ENCODE measurements around the gene PHAX.
"Not testable (repeated sequence)": the region's sequence is repeated elsewhere in the genome, so short reads cannot be mapped to it uniquely, and the experiment has no call there.

The PHAX gene, protein sequence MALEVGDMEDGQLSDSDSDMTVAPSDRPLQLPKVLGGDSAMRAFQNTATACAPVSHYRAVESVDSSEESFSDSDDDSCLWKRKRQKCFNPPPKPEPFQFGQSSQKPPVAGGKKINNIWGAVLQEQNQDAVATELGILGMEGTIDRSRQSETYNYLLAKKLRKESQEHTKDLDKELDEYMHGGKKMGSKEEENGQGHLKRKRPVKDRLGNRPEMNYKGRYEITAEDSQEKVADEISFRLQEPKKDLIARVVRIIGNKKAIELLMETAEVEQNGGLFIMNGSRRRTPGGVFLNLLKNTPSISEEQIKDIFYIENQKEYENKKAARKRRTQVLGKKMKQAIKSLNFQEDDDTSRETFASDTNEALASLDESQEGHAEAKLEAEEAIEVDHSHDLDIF

GRCh38 chr5:126600631-126601511 is at the start of gene PHAX:
Gene PHAX, plus strand, starts transcription at chr5:126600947. Its CDS starts 16 bp downstream, at chr5:126600963.
- no peak for FAIRE-seq

GRCh38 chr5:126552614-126553013 is 48.1 kb upstream of the PHAX start:
- no peak for FAIRE-seq

GRCh38 chr5:126555101-126555500 is 45.6 kb upstream of the PHAX start:
- not testable (repeated sequence) for FAIRE-seq

GRCh38 chr5:126561908-126562307 is 38.8 kb upstream of the PHAX start:
- no peak for FAIRE-seq

DNA sequence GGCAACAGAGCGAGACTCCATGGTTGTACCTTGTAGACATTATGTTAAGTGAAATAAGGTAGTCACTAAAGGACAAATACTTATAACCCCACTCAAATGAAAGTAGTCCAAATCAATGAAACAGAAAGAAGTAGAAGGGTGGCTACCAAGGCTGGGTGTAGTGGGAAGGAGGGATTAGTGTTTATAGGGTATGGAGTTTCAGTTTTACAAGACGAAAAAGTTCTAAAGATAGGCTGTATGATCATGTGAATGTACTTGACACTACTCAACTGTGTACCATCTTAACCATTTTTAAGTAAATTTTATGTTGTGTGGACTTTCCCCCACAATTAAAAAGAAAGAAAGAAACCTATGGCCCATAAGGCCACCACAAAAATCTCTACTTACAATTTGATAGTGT is 37.9 kb upstream of the PHAX start:
- no peak for FAIRE-seq

GRCh38 chr5:126568206-126568755 is 32.5 kb upstream of the PHAX start:
- FAIRE-seq, result no peak

GRCh38 chr5:126575644-126576043 is 25.1 kb upstream of the PHAX start:
- FAIRE-seq, result no peak

DNA sequence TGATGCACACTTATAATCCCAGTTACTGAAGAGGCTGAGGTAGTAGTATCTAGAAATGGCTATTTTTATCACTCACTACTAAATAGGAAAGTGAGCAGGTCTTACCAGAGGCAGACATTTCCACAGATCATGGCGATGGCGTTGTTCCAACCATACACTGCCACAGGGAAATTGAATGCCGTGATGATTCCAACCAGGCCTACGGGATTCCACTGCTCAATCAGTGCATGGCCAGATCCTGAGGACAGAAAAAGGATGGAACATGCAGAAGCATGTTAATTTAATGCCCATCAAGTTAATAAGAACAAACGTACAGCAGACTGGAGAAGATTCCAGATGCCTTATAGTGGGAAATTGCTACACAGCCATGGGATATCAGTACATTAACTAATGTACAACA is 23.8 kb upstream of the PHAX start:
- FAIRE-seq, result no peak

DNA sequence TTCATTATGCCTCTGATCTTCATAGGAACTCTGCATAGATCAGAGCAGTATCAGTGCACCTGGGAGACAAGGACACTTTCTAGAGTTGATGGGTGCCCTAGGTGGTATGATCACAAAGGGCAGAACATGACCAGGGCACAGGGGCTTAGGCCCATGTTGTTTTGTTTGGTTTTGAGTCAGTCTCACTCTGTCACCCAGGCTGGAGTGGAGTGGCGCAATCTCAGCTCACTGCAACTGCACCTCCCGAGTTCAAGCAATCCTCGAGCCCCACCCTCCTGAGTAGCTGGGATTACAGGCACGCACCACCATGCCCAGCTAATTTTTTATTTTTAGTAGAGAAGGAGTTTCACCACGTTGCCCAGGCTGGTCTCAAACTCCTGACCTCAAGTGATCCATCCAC is 23.3 kb upstream of the PHAX start:
- no peak for FAIRE-seq

DNA sequence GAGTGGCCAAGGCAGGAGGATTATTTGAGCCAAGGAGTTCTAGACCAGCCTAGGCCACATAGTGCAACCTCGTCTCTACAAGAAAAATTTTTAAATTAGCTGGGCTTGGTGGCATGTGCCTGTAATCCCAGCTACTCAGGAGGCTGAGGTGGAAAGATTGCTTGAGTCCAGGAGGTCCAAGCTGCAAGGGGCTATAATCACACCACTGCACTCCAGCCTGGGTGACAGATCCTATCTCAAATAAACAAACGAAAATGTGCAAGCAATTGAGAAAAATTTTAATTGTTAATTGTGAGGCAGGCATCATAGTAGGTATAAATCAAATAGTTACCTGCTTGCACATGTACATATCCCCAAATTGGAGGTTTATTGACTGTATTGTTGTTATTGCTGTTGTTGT is 21.0 kb upstream of the PHAX start:
- no peak for FAIRE-seq

DNA sequence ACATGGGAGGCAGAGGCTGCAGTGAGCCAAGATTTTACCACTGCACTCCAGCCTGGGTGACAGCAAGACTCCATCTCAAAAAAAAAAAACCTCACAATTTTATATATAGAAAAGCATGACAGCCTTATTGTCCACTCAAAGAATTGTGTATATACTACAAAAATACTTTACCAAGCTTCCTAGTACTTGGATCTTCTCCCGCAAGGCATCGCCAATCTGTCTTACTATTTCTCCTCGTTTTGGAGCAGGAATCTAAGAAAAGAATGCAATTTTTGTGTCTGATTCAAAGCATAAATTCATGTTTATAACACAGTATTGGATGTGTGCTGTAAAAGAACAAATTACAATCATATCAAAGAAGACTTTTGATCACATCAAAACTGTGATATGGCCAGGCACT is 17.0 kb upstream of the PHAX start:
- FAIRE-seq, result no peak

DNA sequence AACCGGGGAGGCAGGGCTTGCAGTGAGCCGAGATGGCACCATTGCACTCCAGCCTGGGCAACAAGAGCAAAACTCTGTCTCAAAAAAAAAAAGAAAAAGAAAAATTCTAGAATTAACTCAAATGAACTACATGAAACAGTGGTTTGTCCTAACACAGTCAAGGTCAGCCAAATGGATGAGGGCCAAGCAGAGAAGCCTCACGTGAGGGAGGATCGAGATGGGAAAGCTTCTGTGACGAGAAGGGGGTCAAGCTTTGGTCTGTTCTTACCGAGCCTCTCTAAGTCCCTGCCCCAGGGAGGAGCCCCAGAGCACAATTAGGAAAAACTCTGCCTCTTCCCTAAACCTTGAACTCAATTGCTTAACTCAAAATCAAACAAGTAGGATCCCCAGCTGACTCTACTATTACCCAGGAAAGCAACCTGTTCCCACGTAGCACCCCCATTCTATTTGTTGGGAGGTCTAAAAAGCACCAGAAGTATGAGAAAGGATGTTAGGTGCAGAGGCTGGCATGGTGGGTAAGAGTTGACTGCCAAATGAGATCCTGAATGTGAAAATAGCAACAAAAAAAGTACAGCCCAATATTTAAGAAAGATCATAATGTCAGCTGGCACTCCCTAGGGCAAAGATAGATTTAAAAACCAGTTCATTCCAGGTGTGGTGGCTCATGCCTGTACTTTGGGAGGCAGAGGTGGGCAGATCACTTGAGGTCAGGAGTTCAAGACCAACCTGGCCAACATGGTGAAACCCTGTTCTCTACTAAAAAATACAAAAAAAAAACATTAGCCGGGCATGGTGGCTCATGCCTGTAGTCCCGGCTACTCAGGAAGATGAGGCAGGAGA is 13.0 kb upstream of the PHAX start:
- FAIRE-seq, result no peak

GRCh38 chr5:126589536-126590297 is 11.0 kb upstream of the PHAX start:
- FAIRE-seq, result no peak

DNA sequence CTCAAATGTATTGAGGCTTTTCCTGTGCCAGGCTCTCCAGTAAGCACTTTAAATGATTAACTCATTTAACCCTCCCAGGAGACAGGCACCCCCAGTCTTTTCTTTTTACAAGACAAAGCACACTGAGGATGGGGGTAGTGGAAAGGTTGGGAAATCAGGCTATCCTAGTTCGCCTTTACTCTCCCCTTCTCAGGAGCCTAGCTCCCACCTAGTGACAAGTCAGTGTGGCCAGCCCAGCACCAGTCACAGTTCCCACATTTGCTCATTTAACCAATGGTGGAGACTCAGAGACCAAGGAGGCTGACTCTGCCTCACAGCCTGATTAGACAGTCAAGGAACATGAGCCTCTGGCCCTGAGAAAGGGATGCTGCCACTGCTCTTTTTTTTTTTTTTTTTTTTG is 9.2 kb upstream of the PHAX start:
- no peak for FAIRE-seq

DNA sequence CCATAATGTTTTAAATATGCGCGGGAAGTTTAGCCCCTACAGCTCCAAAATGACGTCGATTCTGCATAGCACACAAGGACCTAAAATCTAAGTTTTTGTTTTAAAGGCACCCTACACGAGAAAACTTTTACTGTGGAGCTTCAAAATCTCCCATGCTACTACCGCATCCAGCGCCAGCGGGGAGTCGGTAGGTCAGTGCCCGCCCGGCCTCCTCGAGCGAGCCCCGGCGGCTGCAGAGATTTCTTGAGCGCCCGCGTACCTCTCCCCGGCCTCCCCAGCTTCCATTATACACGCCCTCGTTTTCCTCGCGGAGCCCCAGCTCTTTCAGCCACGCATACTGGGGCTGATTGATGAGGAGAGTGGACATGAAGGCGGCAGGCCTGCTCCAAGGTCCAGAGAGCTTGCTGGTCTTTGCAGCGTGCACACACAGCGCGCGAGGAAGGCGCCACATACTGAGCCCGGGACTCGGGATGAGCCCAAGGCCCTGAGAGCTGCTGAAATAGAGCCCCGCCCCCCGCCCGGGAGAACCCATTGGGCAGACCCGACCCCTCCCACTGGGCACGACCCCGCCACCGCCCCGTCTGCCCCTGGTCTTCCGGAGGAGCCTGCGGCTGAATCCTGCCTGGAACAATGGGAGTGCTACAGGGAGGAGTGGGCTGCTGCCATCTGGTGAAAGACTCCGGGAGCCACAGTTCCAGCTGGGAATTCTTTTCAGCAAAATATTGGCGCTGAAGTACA is 5.8 kb upstream of the PHAX start, which contains the start of gene ALDH7A1:
TSS of gene ALDH7A1 (minus strand) at position 472 of the 738 bp plus-strand sequence. CDS start at position 451, 21 bp downstream.
- peak; percentile 97 for FAIRE-seq

- no peak for FAIRE-seq
These were observed 5.2 kb upstream of the PHAX start for GRCh38 chr5:126595486-126596083.

- FAIRE-seq, result no peak
These were observed 3.6 kb upstream of the PHAX start for GRCh38 chr5:126597156-126597555.

GRCh38 chr5:126599499-126599898 is 1.2 kb upstream of the PHAX start:
- FAIRE-seq, result no peak

DNA sequence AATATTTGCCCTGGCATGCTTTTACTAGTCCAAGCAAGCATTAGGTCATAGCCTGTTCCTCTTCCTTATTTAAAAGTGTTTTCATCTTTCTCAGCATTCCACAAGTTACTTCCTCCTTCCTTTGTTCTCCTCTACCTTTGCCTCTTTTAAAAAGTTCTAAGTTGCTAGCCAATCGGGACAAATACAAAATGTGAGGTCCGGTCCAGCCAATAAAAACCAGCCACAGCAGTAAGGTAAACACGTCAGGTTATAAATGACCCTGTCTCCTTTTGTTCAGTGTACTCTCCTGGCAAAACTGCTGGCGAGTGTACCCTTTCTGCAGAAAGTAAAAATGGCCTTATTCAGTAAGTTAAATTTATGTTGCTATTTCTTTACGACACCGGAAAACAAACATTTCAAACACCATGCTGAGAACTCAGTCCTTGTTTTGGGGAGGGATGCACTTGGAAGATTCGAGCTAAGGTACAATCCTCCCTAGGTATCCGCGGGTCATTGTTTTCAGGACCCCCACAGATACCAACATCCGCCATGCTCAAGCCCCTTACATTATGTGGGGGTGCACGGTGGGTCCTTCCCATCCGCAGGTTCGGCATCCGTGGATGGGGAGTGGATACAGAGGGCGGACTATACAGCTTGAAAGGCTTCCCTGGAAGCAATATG is 646 bp upstream of the PHAX start:
- not testable (repeated sequence) for FAIRE-seq

- FAIRE-seq, result no peak
These were observed 2.8 kb downstream of the PHAX start for GRCh38 chr5:126603402-126603991.

Measured in G401.6 (cell line).